Right atrium auricular region (tissue), 2 donors: ENCODE data around the gene DLK2. TPM values are rescaled to one million over a fixed set of nuclear protein-coding genes. Genes with fewer than 3 reads are reported as not detected.

Source experiments
- DNase-seq: peaks from one replicate; pipeline ENCODE4 v3.0.0-alpha.2; 2019; ENCODE audit warnings: low spot score
- H3K27ac ChIP-seq, 2 donors: fragments of 200-600 bp; sonication (generic); 1 replicate in 1 of 2; 2 replicates in 1 of 2; pipeline ENCODE4 v1.5.1; 2016 to 2019
- H3K27me3 ChIP-seq, 2 donors: fragments of 200-600 bp; sonication (generic); one replicate each; pipeline versions ENCODE4 v1.5.1 to v1.6.0; 2017 to 2019
- H3K36me3 ChIP-seq: fragments of 200-600 bp; sonication (generic); one replicate; pipeline ENCODE4 v1.5.1; 2016
- H3K4me1 ChIP-seq, 2 donors: fragments of 200-600 bp; sonication (generic); one replicate each; pipeline versions ENCODE4 v1.5.1 to v1.6.0; 2017 to 2019
- H3K4me3 ChIP-seq, 2 donors: fragments of 200-600 bp; sonication (generic); 1 replicate in 1 of 2; 2 replicates in 1 of 2; pipeline ENCODE4 v1.5.1; 2017 to 2019; ENCODE audit warnings: mild to moderate bottlenecking in 1 of 2, moderate library complexity in 1 of 2
- H3K9me3 ChIP-seq, 2 donors: fragments of 200-600 bp; sonication (generic); one replicate each; pipeline ENCODE4 v1.5.1; 2019
- CTCF ChIP-seq, 2 donors: fragments of 200-600 bp; sonication (generic); IDR thresholded peaks; one replicate each; pipeline ENCODE4 v1.5.1; 2019; ENCODE audit warnings: antibody characterized with exemption in 2 of 2
- total RNA-seq, 2 donors: library from RNA; depleted of rRNA; stranded (reverse); fragments of >200 nt; gene quantifications; one replicate each; pipeline ENCODE4 v1.1.0, GENCODE V29; 2016

DLK2 gene
- total RNA-seq, 2 donors from 2014 or later, result 1.3 TPM; not detected in 1

GRCh38 chr6:43435682-43436437 lies 19.5 kb downstream of the DLK2 start:
- no peak overlapping the region for H3K4me3 ChIP-seq
- H3K36me3 ChIP-seq, result peaks cover 27% of the 10 kb centered on the region
- no peaks in the 10 kb centered on the region for H3K9me3 ChIP-seq
- no peaks in the 10 kb centered on the region for H3K27me3 ChIP-seq
- H3K4me1 ChIP-seq, result peaks cover 0 to 40% of the 10 kb centered on the region in 2 donors
- no peak for DNase-seq
- H3K27ac ChIP-seq, result no peak overlapping the region
- TF ChIP-seq CTCF (IDR thresholded peaks at IDR 0.05), result no peak

- Histone ChIP-seq H3K27me3 (no peaks in the 10 kb centered on the region), H3K4me1 (peaks cover 0 to 40% of the 10 kb centered on the region in 2 donors), H3K9me3 (no peaks in the 10 kb centered on the region), H3K27ac (peak overlapping the region; percentile 71 to 84), H3K4me3 (no peak overlapping the region), H3K36me3 (peaks cover 20% of the 10 kb centered on the region)
- DNase-seq, result no peak
- TF ChIP-seq CTCF (IDR thresholded peaks at IDR 0.05), result no peak
These were observed 20.4 kb downstream of the DLK2 start for GRCh38 chr6:43434943-43435342.

DNA sequence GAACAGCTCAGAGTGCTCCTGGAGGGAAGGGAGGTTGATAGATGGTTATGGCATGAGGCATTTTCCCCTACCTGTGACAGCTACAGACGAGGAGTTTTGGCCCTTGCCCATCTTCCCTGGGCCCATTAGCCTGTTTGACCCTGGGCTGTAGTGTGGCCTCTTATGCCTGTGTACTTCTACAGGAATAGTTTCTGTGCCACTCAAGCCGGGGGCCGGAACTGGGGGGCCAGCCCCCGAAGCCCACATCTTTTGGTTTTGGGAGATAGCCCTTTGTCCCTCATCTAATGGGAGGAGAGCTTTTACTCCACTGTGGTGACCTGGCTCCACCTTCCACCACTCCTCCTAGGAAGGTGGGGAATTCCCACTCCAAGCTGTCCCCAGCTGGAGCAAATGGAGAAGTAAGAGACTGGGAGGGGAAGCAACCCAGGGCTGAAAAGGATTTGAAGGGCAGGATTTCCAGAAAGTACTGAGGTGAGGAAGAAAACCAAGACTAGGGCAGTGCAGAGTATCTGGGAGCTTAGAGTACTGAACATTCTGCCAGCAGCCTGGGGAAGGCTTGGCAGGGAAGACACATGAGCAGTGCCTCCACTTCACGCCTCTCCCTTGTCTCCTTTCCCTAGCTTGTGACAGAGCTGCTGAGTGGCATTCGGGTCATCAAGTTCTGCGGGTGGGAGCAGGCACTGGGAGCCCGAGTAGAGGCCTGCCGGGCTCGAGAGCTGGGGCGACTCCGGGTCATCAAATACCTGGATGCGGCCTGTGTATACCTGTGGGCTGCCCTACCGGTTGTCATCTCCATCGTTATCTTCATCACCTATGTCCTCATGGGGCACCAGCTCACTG lies 21.1 kb downstream of the DLK2 start:
- DNase-seq, result no peak
- Histone ChIP-seq H3K27me3 (no peaks in the 10 kb centered on the region), H3K27ac (peak overlapping the region; percentile 71 to 84), H3K4me3 (no peak overlapping the region), H3K4me1 (peaks cover 0 to 47% of the 10 kb centered on the region in 2 donors), H3K36me3 (peaks cover 13% of the 10 kb centered on the region), H3K9me3 (no peaks in the 10 kb centered on the region)
- no peak for TF ChIP-seq CTCF (IDR thresholded peaks at IDR 0.05)

- Histone ChIP-seq H3K4me3 (no peak overlapping the region), H3K36me3 (peaks cover 5% of the 10 kb centered on the region), H3K4me1 (peaks cover 0 to 57% of the 10 kb centered on the region in 2 donors), H3K9me3 (no peaks in the 10 kb centered on the region), H3K27ac (no peak overlapping the region), H3K27me3 (no peaks in the 10 kb centered on the region)
- DNase-seq, result no peak
- TF ChIP-seq CTCF (IDR thresholded peaks at IDR 0.05), result no peak
These were observed 22.2 kb downstream of the DLK2 start for GRCh38 chr6:43433148-43433547.

GRCh38 chr6:43432009-43432945 lies 23.1 kb downstream of the DLK2 start:
- no peaks in the 10 kb centered on the region for H3K9me3 ChIP-seq
- no peak for DNase-seq
- no peak for TF ChIP-seq CTCF (IDR thresholded peaks at IDR 0.05)
- H3K4me1 ChIP-seq, result peaks cover 0 to 55% of the 10 kb centered on the region in 2 donors
- H3K36me3 ChIP-seq, result peaks cover 5% of the 10 kb centered on the region
- H3K27me3 ChIP-seq, result no peaks in the 10 kb centered on the region
- H3K27ac ChIP-seq, result no peak overlapping the region
- no peak overlapping the region for H3K4me3 ChIP-seq
